Endothelial cell of umbilical vein (primary cell): ENCODE data around the gene WTAP. TPM values are rescaled to one million over a fixed set of nuclear protein-coding genes. Genes with fewer than 3 reads are reported as not detected.

ENCODE experiments used
- BruUV-seq: library from RNA; stranded (reverse); fragments of 400-500 nt; replicated peaks from 2 replicates; lab custom pipeline; 2021; lab: Mats Ljungman, UMichigan
- CTCF ChIA-PET: fragments of 300-600, 350-600 bp; sonication (Branson Sonifier 250); formaldehyde crosslinking; loops from one replicate; lab custom pipeline; 2021; ENCODE audit warnings: antibody characterized with exemption, inconsistent platforms; lab: Charles Lee
- POLR2A ChIA-PET: fragments of 300-600, 350-600 bp; sonication (Branson Sonifier 250); formaldehyde crosslinking; loops from one replicate; lab custom pipeline; 2021; ENCODE audit warnings: antibody characterized with exemption, inconsistent platforms; lab: Charles Lee
- DNase-seq: peaks from one replicate; pipeline ENCODE4 v3.0.0-alpha.2; 2011; ENCODE audit warnings: low read depth, low spot score
- FAIRE-seq: peaks from 2 replicates; lab custom pipeline; 2011; peaks lifted over from hg19 to GRCh38; lab: Jason Lieb, UNC
- H2AFZ ChIP-seq: 2 replicates; pipeline ENCODE4 v1.6.0; 2012; ENCODE audit warnings: low read depth, low read length, control low read depth, inconsistent platforms
- H3K27ac ChIP-seq: 2 replicates; pipeline ENCODE4 v1.5.1; 2011; ENCODE audit warnings: low read depth, mild to moderate bottlenecking, control low read depth, low read length, moderate library complexity; ENCODE audit not compliant: insufficient read depth
- H3K27me3 ChIP-seq, 2 experiments: 2 replicates each; pipeline versions ENCODE4 v1.6.0 to v1.6.1; 2011; ENCODE audit warnings: low read length in 2 of 2, mixed read lengths in 1 of 2; ENCODE audit not compliant: control insufficient read depth in 2 of 2, insufficient read depth in 2 of 2
- H3K36me3 ChIP-seq, 2 experiments: 2 replicates in 1 of 2; 3 replicates in 1 of 2; pipeline ENCODE4 v1.5.1; 2011; ENCODE audit warnings: low read length in 2 of 2, mild to moderate bottlenecking in 1 of 2, moderate library complexity in 1 of 2; ENCODE audit not compliant: control insufficient read depth in 2 of 2, insufficient read depth in 2 of 2; ENCODE audit errors: extremely low read depth in 1 of 2
- H3K4me1 ChIP-seq: 3 replicates; pipeline ENCODE4 v1.5.1; 2011; ENCODE audit warnings: mild to moderate bottlenecking, low read length; ENCODE audit not compliant: control insufficient read depth, insufficient read depth; ENCODE audit errors: extremely low read depth
- H3K4me2 ChIP-seq: 2 replicates; pipeline ENCODE4 v1.6.1; 2011; ENCODE audit warnings: low read length, control low read depth, mixed read lengths; ENCODE audit not compliant: insufficient read depth
- H3K4me3 ChIP-seq, 3 experiments: fragments of 200-600 bp in 1 of 3; sonication (generic), shearing (Covaris generic) in 1 of 3; replicated peaks in 1 of 3; 2 replicates each; pipeline ENCODE4 v1.5.1; 2011 to 2016; ENCODE audit warnings: control low read depth in 3 of 3, low read length in 3 of 3, mild to moderate bottlenecking in 2 of 3, inconsistent platforms in 1 of 3, low read depth in 1 of 3, moderate library complexity in 1 of 3; ENCODE audit not compliant: insufficient read depth in 1 of 3
- H3K79me2 ChIP-seq: 2 replicates; pipeline ENCODE4 v1.6.0; 2012; ENCODE audit warnings: low read length, inconsistent platforms; ENCODE audit not compliant: control insufficient read depth, insufficient read depth
- H3K9ac ChIP-seq: replicated peaks from 2 replicates; pipeline ENCODE3; 2011; ENCODE audit warnings: low read length, control low read depth; ENCODE audit not compliant: insufficient read depth; ENCODE audit errors: extremely low read depth
- H3K9me1 ChIP-seq: replicated peaks from 3 replicates; pipeline ENCODE4 v1.6.0; 2011; ENCODE audit warnings: mild to moderate bottlenecking, low read length; ENCODE audit not compliant: control insufficient read depth, insufficient read depth; ENCODE audit errors: extremely low read depth
- H3K9me3 ChIP-seq: replicated peaks from 2 replicates; pipeline ENCODE4 v1.5.1; 2012; ENCODE audit warnings: low read length, inconsistent platforms; ENCODE audit not compliant: control insufficient read depth, insufficient read depth
- H4K20me1 ChIP-seq: replicated peaks from 2 replicates; pipeline ENCODE3; 2011; ENCODE audit warnings: mild to moderate bottlenecking, low read length; ENCODE audit not compliant: control insufficient read depth, insufficient read depth; ENCODE audit errors: extremely low read depth
- CTCF ChIP-seq, 2 donors: IDR thresholded peaks; 1 replicate in 1 of 2; 2 replicates in 1 of 2; pipeline ENCODE4 v1.5.1; 2011; ENCODE audit warnings: low read length in 2 of 2, mild to moderate bottlenecking in 2 of 2, moderate library complexity in 2 of 2, control low read depth in 1 of 2, inconsistent platforms in 1 of 2, low read depth in 1 of 2; ENCODE audit not compliant: insufficient read depth in 1 of 2; ENCODE audit errors: extremely low read depth in 1 of 2
- EZH2 ChIP-seq: IDR thresholded peaks from 2 replicates; pipeline ENCODE4 v1.6.1; 2012; ENCODE audit warnings: borderline replicate concordance, low read depth, mild to moderate bottlenecking, moderate library complexity, low read length, inconsistent platforms; ENCODE audit not compliant: severe bottlenecking
- FOS ChIP-seq: IDR thresholded peaks from 2 replicates; pipeline ENCODE4 v1.6.1; 2011; ENCODE audit warnings: mild to moderate bottlenecking, low read length, moderate library complexity, borderline replicate concordance; ENCODE audit not compliant: insufficient read depth
- GATA2 ChIP-seq: IDR thresholded peaks from 2 replicates; pipeline ENCODE4 v1.7.0; 2011; ENCODE audit warnings: low read depth, mild to moderate bottlenecking, moderate library complexity, mixed read lengths, low read length; ENCODE audit not compliant: insufficient read length, insufficient read depth
- JUN ChIP-seq: IDR thresholded peaks from 2 replicates; pipeline ENCODE4 v1.6.1; 2011; ENCODE audit warnings: borderline replicate concordance, low read depth; ENCODE audit not compliant: insufficient read length, insufficient read depth
- MAX ChIP-seq: IDR thresholded peaks from 2 replicates; pipeline ENCODE4 v1.6.1; 2011; ENCODE audit not compliant: insufficient read depth, insufficient read length
- MYC ChIP-seq: IDR thresholded peaks from one replicate; pipeline ENCODE4 v1.6.1; 2011; ENCODE audit warnings: mild to moderate bottlenecking, low read depth, low read length
- POLR2A ChIP-seq: IDR thresholded peaks from 2 replicates; pipeline ENCODE4 v1.6.1; 2012; ENCODE audit warnings: low read depth, mild to moderate bottlenecking, control low read depth, low read length
- POLR2AphosphoS5 ChIP-seq: IDR thresholded peaks from 2 replicates; pipeline ENCODE4 v1.6.1; 2012; ENCODE audit warnings: low read depth, mild to moderate bottlenecking, control low read depth, low read length, moderate library complexity; ENCODE audit not compliant: insufficient read depth
- dilution Hi-C: fragments of 300-500 bp; cut with MboI; formaldehyde crosslinking; loops from one replicate; pipeline ENCODE4 v1.15.0; 2019; ENCODE audit warnings: low sequenced_read_pairs; ENCODE audit not compliant: extremely low pct_ligation_motif_present
- intact Hi-C: fragments of 100-400 bp; cut with micrococcal nuclease; formaldehyde crosslinking; loops from one replicate; pipeline ENCODE4 v1.10.0; 2022
- polyA plus RNA-seq, 4 experiments: library from polyadenylated mRNA; depleted of rRNA in 3 of 4; stranded (reverse) in 3 of 4; unstranded in 1 of 4; fragments of >200 nt; gene quantifications; 2 replicates each; pipeline versions ENCODE4 v1.2.1 to v1.2.3, GENCODE V29; 2011 to 2012; ENCODE audit warnings: missing spikeins in 1 of 4
- total RNA-seq: library from RNA; stranded (reverse); gene quantifications from 2 replicates; pipeline ENCODE4 v1.2.3, GENCODE V29; 2021

Gene WTAP
- total and polyA plus RNA-seq, 2 donors (not counting 3 experiments of a cell fraction or from before 2014, with no cell fraction given): 21.7 to 81.6 TPM

GRCh38 chr6:159761129-159761872 lies 34.0 kb downstream of the WTAP start:
- TF ChIP-seq POLR2A: no peak
- TF ChIP-seq CTCF (IDR thresholded peaks at IDR 0.05; ENCODE audit: extremely low read depth in 1 of 2, insufficient read depth in 1 of 2, low read depth in 1 of 2, low read length in 2 of 2): no peak
- TF ChIP-seq GATA2: no peak
- TF ChIP-seq FOS: no peak
- no peak for TF ChIP-seq MYC
- no peak for TF ChIP-seq EZH2
- TF ChIP-seq MAX: no peak
- no peak for TF ChIP-seq POLR2AphosphoS5
- TF ChIP-seq JUN: no peak
- FAIRE-seq (no peak), DNase-seq (peak; percentile 58)
- Histone ChIP-seq H3K9me3 (no peaks in the 10 kb centered on the region), H3K9me1 (no peaks in the 10 kb centered on the region), H3K36me3 (peaks cover 5 to 10% of the 10 kb centered on the region in 2 experiments), H3K4me1 (peaks cover 20% of the 10 kb centered on the region), H3K27me3 (no peaks in the 10 kb centered on the region), H3K27ac (peak overlapping the region; percentile 85), H3K9ac (peak overlapping the region; percentile 86), H3K79me2 (peaks cover 16% of the 10 kb centered on the region), H2AFZ (peak overlapping the region; percentile 10), H3K4me3 (peak overlapping the region; percentile 71 to 97 (median 73)), H3K4me2 (peak overlapping the region; percentile 59), H4K20me1 (no peaks in the 10 kb centered on the region)
- BruUV-seq: TSS peak; percentile 75
- POLR2A ChIA-PET: interaction anchor here (1.0 to 1.8 kb wide), 3 partner anchors 28 to 68 kb away, joined by 3 to 7 read pairs (median 4); partner anchors contain the start of gene TCP1
- dilution Hi-C loops (no loop called here), intact Hi-C loops (no loop called here)
- CTCF ChIA-PET: interaction anchor here (0.9 to 1.1 kb wide), 2 partner anchors 19 to 28 kb away, joined by 3 to 4 read pairs; partner anchors contain the start of genes MRPL18 and TCP1
